IgD-negative memory B cell (primary cell): ENCODE results near the gene MPP3. TPM values are rescaled to one million over a fixed set of nuclear protein-coding genes. Genes with fewer than 3 reads are reported as not detected.
A peak's percentile ranks its signal among the peaks of the same experiment; 100 is the strongest.
"Not testable (repeated sequence)": the region's sequence is repeated elsewhere in the genome, so short reads cannot be mapped to it uniquely, and the experiment has no call there.

Source experiments
- H3K27ac Mint-ChIP-seq, 3 donors: one replicate each; pipeline ENCODE4 v1.8.0; 2020 to 2022; ENCODE audit warnings: mild to moderate bottlenecking in 3 of 3, mixed read lengths in 3 of 3, moderate library complexity in 1 of 3
- H3K27me3 Mint-ChIP-seq: one replicate; pipeline ENCODE4 v1.8.0; 2021; ENCODE audit warnings: mixed read lengths
- H3K36me3 Mint-ChIP-seq: one replicate; pipeline ENCODE4 v1.8.0; 2020; ENCODE audit warnings: mild to moderate bottlenecking, mixed read lengths
- H3K4me1 Mint-ChIP-seq, 3 donors: one replicate each; pipeline ENCODE4 v1.8.0; 2020 to 2022; ENCODE audit warnings: mixed read lengths in 3 of 3, mild to moderate bottlenecking in 1 of 3
- H3K4me3 Mint-ChIP-seq, 4 donors: one replicate each; pipeline ENCODE4 v1.8.0; 2020 to 2022; ENCODE audit warnings: mild to moderate bottlenecking in 4 of 4, mixed read lengths in 4 of 4, moderate library complexity in 3 of 4
- H3K9me3 Mint-ChIP-seq, 3 donors: one replicate each; pipeline ENCODE4 v1.8.0; 2020 to 2021; ENCODE audit warnings: mixed read lengths in 3 of 3, mild to moderate bottlenecking in 1 of 3
- polyA plus RNA-seq: library from polyadenylated mRNA; unstranded; fragments of 300-500 nt; fragmentation: Illumina TruSeq; gene quantifications from one replicate; pipeline ENCODE4 v1.2.3, GENCODE V29; 2021

Gene MPP3
- polyA plus RNA-seq, 1 donor from 2014 or later: not detected

DNA sequence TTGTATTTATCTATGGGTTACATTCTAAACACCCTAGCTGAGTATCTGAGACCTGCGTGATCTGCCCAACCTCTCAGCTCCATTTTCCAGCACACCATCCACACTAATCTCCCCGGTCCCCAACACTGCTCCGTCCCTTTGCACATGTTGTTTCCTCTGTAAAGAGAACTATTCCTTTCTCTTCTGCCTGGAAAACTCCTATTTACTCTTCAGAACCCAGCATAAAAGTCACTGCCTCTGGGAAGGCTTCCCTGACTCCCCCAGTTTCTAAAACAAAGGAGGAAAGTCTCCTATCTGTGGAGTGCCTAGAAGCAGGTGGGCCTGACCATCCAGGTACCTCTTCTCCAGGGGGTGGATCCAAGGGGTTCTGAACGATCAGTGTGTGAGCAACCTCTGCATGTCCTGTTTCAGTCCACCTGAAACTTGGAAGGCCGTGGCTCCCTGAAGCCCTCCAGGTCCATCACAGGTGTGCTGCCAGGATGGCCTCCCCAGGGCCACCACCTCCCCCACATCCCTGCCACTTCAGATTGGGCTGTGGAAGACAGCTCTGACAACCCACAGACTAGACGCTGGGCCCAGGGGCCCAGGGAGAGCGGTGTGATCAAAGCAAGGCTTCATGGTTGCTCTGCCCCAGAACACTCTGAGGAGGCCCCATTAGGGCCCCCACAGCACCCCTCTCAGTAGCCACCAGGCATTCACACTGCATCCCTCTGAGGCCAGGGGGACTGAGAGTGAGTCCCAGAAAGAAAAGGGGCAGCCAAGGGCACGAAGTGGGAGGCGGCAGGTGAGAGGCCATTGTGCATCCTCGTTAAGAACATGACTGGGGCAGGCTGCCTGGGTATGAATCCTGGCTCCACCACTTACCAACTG is 20.3 kb downstream of the MPP3 start:
- peaks cover 8% of the 10 kb centered on the region for H3K27me3 Mint-ChIP-seq
- no peaks in the 10 kb centered on the region for H3K36me3 Mint-ChIP-seq
- no peaks in the 10 kb centered on the region for H3K9me3 Mint-ChIP-seq
- H3K27ac Mint-ChIP-seq: no peak overlapping the region
- no peak overlapping the region for H3K4me3 Mint-ChIP-seq
- no peaks in the 10 kb centered on the region for H3K4me1 Mint-ChIP-seq

GRCh38 chr17:43810823-43811222 is 22.1 kb downstream of the MPP3 start:
- no peaks in the 10 kb centered on the region for H3K4me1 Mint-ChIP-seq
- no peaks in the 10 kb centered on the region for H3K9me3 Mint-ChIP-seq
- peaks cover 8% of the 10 kb centered on the region for H3K27me3 Mint-ChIP-seq
- H3K4me3 Mint-ChIP-seq: no peak overlapping the region
- no peaks in the 10 kb centered on the region for H3K36me3 Mint-ChIP-seq
- no peak overlapping the region for H3K27ac Mint-ChIP-seq

DNA sequence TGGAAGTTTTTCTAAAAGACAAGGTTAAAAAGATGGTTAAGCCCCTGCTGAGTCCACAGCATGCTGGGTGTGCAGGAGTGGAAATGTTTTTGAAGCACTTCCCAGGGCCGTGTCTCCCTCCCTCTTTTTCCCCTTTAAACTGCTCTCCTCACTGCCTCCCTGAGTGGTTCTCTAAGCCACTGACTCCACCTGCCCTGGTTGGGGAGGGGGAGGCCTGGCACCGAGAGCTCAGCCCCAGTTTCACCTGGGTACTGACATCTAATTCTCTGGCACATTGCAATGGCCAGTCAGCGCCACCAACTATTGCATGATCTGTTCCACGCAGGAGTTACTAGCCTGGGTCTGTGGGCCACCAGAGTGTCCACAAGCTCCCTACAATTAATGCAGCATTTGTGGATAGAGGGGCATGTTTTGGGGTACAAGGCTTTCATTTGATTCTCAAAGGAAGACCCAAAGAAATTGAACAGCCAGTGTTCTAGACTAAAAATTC is 22.7 kb downstream of the MPP3 start:
- Mint-ChIP-seq H3K27me3 (peaks cover 8% of the 10 kb centered on the region), H3K9me3 (peaks cover 0 to under 1% (median under 1%) of the 10 kb centered on the region in 3 donors), H3K36me3 (no peaks in the 10 kb centered on the region), H3K4me3 (no peak overlapping the region), H3K4me1 (no peaks in the 10 kb centered on the region), H3K27ac (no peak overlapping the region)

DNA sequence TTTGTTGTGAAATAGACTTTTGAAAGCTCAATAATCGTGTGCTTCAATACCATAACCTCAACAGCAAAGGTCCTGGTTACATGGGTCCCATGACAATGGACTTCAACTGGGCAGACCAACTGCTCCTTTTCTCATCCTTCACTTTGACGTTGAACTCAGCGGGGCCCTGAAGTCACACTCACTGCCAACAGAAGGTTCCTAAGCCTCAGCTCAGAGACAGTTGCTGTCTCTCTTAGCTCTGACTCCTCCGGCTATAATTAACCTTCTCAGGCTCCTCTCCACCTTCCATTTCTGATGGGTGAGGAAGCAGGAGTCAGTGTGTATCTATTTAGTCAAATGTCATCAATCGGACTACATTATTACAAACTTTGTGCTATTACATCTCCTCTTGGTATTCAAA is 23.8 kb downstream of the MPP3 start:
- Mint-ChIP-seq H3K4me3 (no peak overlapping the region), H3K4me1 (no peaks in the 10 kb centered on the region), H3K9me3 (peaks cover 2 to 4% (median 4%) of the 10 kb centered on the region in 3 donors), H3K36me3 (no peaks in the 10 kb centered on the region), H3K27me3 (peaks cover 8% of the 10 kb centered on the region), H3K27ac (no peak overlapping the region)

GRCh38 chr17:43808076-43808475 is 24.9 kb downstream of the MPP3 start:
- Mint-ChIP-seq H3K4me1 (no peaks in the 10 kb centered on the region), H3K27me3 (peaks cover 15% of the 10 kb centered on the region), H3K36me3 (no peaks in the 10 kb centered on the region), H3K27ac (peak overlapping the region in 1 of 3 donors; percentile 22), H3K9me3 (peaks cover 2 to 4% (median 4%) of the 10 kb centered on the region in 3 donors), H3K4me3 (no peak overlapping the region)

- Mint-ChIP-seq H3K9me3 (peaks cover 2 to 4% (median 4%) of the 10 kb centered on the region in 3 donors), H3K27ac (no peak overlapping the region), H3K36me3 (no peaks in the 10 kb centered on the region), H3K4me3 (no peak overlapping the region), H3K27me3 (peaks cover 11% of the 10 kb centered on the region), H3K4me1 (no peaks in the 10 kb centered on the region)
Observed at GRCh38 chr17:43805117-43805516, 27.8 kb downstream of the MPP3 start.

- peaks cover 2 to 4% (median 4%) of the 10 kb centered on the region in 3 donors for H3K9me3 Mint-ChIP-seq
- H3K27ac Mint-ChIP-seq: no peak overlapping the region
- peaks cover 16% of the 10 kb centered on the region for H3K27me3 Mint-ChIP-seq
- no peaks in the 10 kb centered on the region for H3K4me1 Mint-ChIP-seq
- no peaks in the 10 kb centered on the region for H3K36me3 Mint-ChIP-seq
- H3K4me3 Mint-ChIP-seq: no peak overlapping the region
Observed at GRCh38 chr17:43803758-43804157, 29.2 kb downstream of the MPP3 start.

GRCh38 chr17:43801844-43802243 is 31.1 kb downstream of the MPP3 start:
- Mint-ChIP-seq H3K27ac (no peak overlapping the region), H3K9me3 (peaks cover 2 to 4% (median 4%) of the 10 kb centered on the region in 3 donors), H3K4me3 (no peak overlapping the region), H3K27me3 (peaks cover 21% of the 10 kb centered on the region), H3K4me1 (no peaks in the 10 kb centered on the region), H3K36me3 (no peaks in the 10 kb centered on the region)

GRCh38 chr17:43800736-43801135 is 32.2 kb downstream of the MPP3 start:
- Mint-ChIP-seq H3K4me3 (no peak overlapping the region), H3K27me3 (peaks cover 25% of the 10 kb centered on the region), H3K4me1 (no peaks in the 10 kb centered on the region), H3K9me3 (peaks cover 3 to 4% (median 4%) of the 10 kb centered on the region in 3 donors), H3K27ac (no peak overlapping the region), H3K36me3 (no peaks in the 10 kb centered on the region)

DNA sequence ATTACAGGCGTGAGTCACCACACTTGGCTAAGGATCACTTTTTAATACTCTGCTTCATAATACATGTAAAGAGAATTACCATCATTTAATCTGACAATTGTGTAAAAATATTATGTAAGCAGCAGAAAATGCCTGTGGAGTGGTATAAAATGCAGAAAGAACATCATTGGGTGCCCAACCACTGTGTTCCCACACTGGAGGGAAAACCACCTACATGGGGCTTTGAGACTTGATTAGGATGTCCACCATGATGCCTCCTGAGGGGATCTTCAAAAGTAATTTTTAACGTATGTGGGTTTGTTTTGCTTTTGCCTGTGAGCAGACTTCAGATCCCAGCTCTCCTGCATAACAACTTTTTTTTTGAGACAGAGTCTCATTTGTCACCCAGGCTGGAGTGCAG is 33.9 kb downstream of the MPP3 start:
- Mint-ChIP-seq H3K27me3 (peaks cover 30% of the 10 kb centered on the region), H3K9me3 (peaks cover 0 to 2% (median 0%) of the 10 kb centered on the region in 3 donors), H3K4me3 (peak overlapping the region in 1 of 4 donors; percentile 33), H3K4me1 (no peaks in the 10 kb centered on the region), H3K36me3 (no peaks in the 10 kb centered on the region), H3K27ac (no peak overlapping the region)

- H3K4me3 Mint-ChIP-seq, H3K27ac Mint-ChIP-seq, H3K4me1 Mint-ChIP-seq, H3K36me3 Mint-ChIP-seq, H3K9me3 Mint-ChIP-seq: not testable (repeated sequence)
- peaks cover 24% of the 10 kb centered on the region for H3K27me3 Mint-ChIP-seq
Observed at GRCh38 chr17:43798024-43798423, 34.9 kb downstream of the MPP3 start.

GRCh38 chr17:43792668-43793067 is 40.3 kb downstream of the MPP3 start:
- H3K27me3 Mint-ChIP-seq: peaks cover 21% of the 10 kb centered on the region
- not testable (repeated sequence) for H3K27ac Mint-ChIP-seq, H3K4me1 Mint-ChIP-seq, H3K4me3 Mint-ChIP-seq, H3K9me3 Mint-ChIP-seq, H3K36me3 Mint-ChIP-seq

GRCh38 chr17:43791589-43791988 is 41.4 kb downstream of the MPP3 start:
- H3K27me3 Mint-ChIP-seq: peaks cover 14% of the 10 kb centered on the region
- H3K4me3 Mint-ChIP-seq: no peak overlapping the region
- peaks cover 0 to 7% (median 5%) of the 10 kb centered on the region in 3 donors for H3K4me1 Mint-ChIP-seq
- H3K9me3 Mint-ChIP-seq: peaks cover 0 to 8% (median 0%) of the 10 kb centered on the region in 3 donors
- H3K27ac Mint-ChIP-seq: no peak overlapping the region
- peaks cover 4% of the 10 kb centered on the region for H3K36me3 Mint-ChIP-seq

- Mint-ChIP-seq H3K9me3 (peaks cover 0 to 6% (median 0%) of the 10 kb centered on the region in 3 donors), H3K4me1 (peaks cover 0 to 7% (median 5%) of the 10 kb centered on the region in 3 donors), H3K36me3 (peaks cover 4% of the 10 kb centered on the region), H3K4me3 (no peak overlapping the region), H3K27me3 (peaks cover 13% of the 10 kb centered on the region), H3K27ac (no peak overlapping the region)
Observed at GRCh38 chr17:43790311-43790940, 42.5 kb downstream of the MPP3 start.

DNA sequence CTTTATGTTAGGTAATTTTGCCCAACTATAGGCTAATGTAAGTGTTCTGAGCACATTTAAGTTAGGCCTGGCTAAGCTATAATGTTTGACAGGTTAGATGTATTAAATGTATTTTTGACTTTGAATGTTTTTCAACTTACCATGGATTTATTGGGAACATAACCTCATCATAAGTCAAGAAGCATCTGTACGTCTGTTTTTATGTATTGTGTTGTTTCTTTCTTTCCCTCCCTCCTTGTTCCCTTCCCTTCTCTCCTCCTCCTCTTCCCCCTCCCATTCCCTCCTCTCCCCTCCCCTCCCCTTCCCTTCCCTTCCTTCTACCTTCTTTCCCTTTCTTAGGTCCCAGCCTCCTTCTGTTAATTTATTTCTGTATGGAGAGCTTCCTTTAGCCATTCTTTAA is 43.5 kb downstream of the MPP3 start:
- peaks cover 0 to 7% (median 5%) of the 10 kb centered on the region in 3 donors for H3K4me1 Mint-ChIP-seq
- H3K27ac Mint-ChIP-seq: no peak overlapping the region
- peaks cover 0 to 6% (median 0%) of the 10 kb centered on the region in 3 donors for H3K9me3 Mint-ChIP-seq
- no peak overlapping the region for H3K4me3 Mint-ChIP-seq
- H3K36me3 Mint-ChIP-seq: peaks cover 4% of the 10 kb centered on the region
- peaks cover 9% of the 10 kb centered on the region for H3K27me3 Mint-ChIP-seq
